Loucy (cell line): ENCODE measurements around the gene KCNF1.

Experiments used
- H2AFZ ChIP-seq: fragments of 200-600 bp; sonication (generic); 2 replicates; pipeline ENCODE4 v1.6.0; 2016; ENCODE audit warnings: antibody characterized with exemption, mild to moderate bottlenecking, low read length, moderate library complexity
- H3F3A ChIP-seq: fragments of 200-600 bp; 2 replicates; pipeline ENCODE4 v1.6.0; 2016; ENCODE audit warnings: antibody characterized with exemption, low read depth, mild to moderate bottlenecking
- H3K27me3 ChIP-seq: fragments of 200-600 bp; sonication (generic); 2 replicates; pipeline ENCODE4 v1.6.1; 2014; ENCODE audit warnings: low read length, mild to moderate bottlenecking; ENCODE audit not compliant: insufficient read depth, poor library complexity, severe bottlenecking
- H3K36me3 ChIP-seq: fragments of 200-600 bp; sonication (generic); 2 replicates; pipeline ENCODE4 v1.6.1; 2016; ENCODE audit warnings: low read length; ENCODE audit not compliant: insufficient read depth
- H3K4me1 ChIP-seq: fragments of 200-600 bp; sonication (generic); 2 replicates; pipeline ENCODE4 v1.5.1; 2014; ENCODE audit warnings: low read length, mild to moderate bottlenecking; ENCODE audit not compliant: insufficient read depth, poor library complexity, severe bottlenecking
- H3K4me2 ChIP-seq: fragments of 200-600 bp; sonication (generic); 2 replicates; pipeline ENCODE4 v1.6.0; 2014; ENCODE audit warnings: antibody characterized with exemption, low read length, low read depth, mild to moderate bottlenecking; ENCODE audit not compliant: poor library complexity, severe bottlenecking
- H3K4me3 ChIP-seq: fragments of 200-600 bp; sonication (generic); 2 replicates; pipeline ENCODE4 v1.5.1; 2014; ENCODE audit warnings: low read length, mild to moderate bottlenecking, mixed read lengths; ENCODE audit not compliant: poor library complexity, severe bottlenecking
- H3K79me2 ChIP-seq: fragments of 200-600 bp; sonication (generic); 2 replicates; pipeline ENCODE4 v1.6.1; 2014; ENCODE audit warnings: low read length; ENCODE audit not compliant: insufficient read depth
- H3K9ac ChIP-seq: fragments of 200-600 bp; sonication (generic); 2 replicates; pipeline ENCODE4 v1.6.0; 2014; ENCODE audit warnings: mild to moderate bottlenecking, low read depth, low read length, moderate library complexity; ENCODE audit not compliant: poor library complexity, severe bottlenecking
- H3K9me2 ChIP-seq: fragments of 200-600 bp; sonication (generic); replicated peaks from 2 replicates; pipeline ENCODE4 v1.6.1; 2016; ENCODE audit warnings: low read depth, low read length, mixed read lengths
- H3K9me3 ChIP-seq: fragments of 200-600 bp; sonication (generic); 2 replicates; pipeline ENCODE4 v1.6.1; 2014; ENCODE audit warnings: mild to moderate bottlenecking, antibody characterized with exemption, low read length, low read depth; ENCODE audit not compliant: insufficient read depth
- H4K20me1 ChIP-seq: fragments of 200-600 bp; sonication (generic); 2 replicates; pipeline ENCODE4 v1.6.0; 2014; ENCODE audit warnings: antibody characterized with exemption, low read length, mild to moderate bottlenecking; ENCODE audit not compliant: insufficient read depth, poor library complexity, severe bottlenecking
- CTCF ChIP-seq: fragments of 200-600 bp; sonication (generic); conservative IDR thresholded peaks from 2 replicates; pipeline ENCODE4 v1.5.1; 2014; ENCODE audit warnings: mild to moderate bottlenecking, antibody characterized with exemption, low read length
- EZH2phosphoT487 ChIP-seq: fragments of 200-600 bp; IDR thresholded peaks from 2 replicates; pipeline ENCODE4 v1.6.1; 2018; ENCODE audit warnings: antibody characterized with exemption, mild to moderate bottlenecking, moderate library complexity, borderline replicate concordance

KCNF1 gene

DNA sequence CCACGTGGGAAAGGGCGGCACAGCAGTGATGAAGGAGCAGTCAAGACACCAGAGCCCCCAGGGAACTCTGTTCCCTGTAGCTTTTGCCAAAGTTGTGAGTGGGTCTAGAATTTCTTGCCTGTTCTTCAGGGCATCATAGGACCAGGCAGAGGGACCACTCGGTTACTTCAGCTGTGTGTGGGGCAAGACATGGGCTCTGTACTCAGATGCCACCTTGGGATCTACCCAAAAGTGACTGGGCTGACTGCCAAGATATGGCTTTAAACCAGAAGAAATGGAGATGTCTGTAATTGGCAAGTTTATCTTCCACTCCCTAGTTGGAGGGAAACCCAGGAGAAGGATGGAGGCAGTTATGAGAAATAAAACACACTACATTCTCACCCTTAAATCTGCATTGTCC is 29.6 kb downstream of the KCNF1 start:
- Histone ChIP-seq H4K20me1 (no peaks in the 10 kb centered on the region), H3K4me2 (no peak overlapping the region), H2AFZ (no peak overlapping the region), H3K27me3 (no peaks in the 10 kb centered on the region), H3K9me2 (no peaks in the 10 kb centered on the region), H3K36me3 (no peaks in the 10 kb centered on the region), H3K4me3 (no peak overlapping the region), H3F3A (no peaks in the 10 kb centered on the region), H3K9me3 (0 out of 2 replicates have a peak, but pooled peaks cover 4% of the 10 kb centered on the region), H3K79me2 (no peaks in the 10 kb centered on the region), H3K4me1 (no peaks in the 10 kb centered on the region), H3K9ac (no peak overlapping the region)
- TF ChIP-seq CTCF (no peak), EZH2phosphoT487 (no peak)

DNA sequence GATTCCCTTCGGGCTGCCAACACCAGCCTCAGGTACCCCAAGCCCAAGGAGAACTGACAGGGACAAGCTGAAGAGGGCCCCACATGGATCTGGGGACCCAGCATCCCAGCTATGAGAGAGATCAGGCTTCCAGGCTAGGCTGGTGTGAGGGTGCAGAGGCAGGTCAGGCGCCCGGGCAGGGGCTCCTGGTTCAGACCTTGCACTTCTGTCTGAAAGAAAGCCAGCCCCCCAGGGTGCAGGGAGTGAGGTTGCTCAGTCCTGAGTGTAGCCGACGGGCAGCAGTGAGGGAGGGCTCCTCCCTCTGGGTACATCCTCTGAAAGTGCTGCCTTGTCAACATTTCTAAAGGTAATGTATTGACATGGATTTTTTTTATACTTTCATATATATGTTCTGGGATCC is 33.1 kb downstream of the KCNF1 start:
- no peaks in the 10 kb centered on the region for H3K9me2 ChIP-seq
- H2AFZ ChIP-seq, result no peak overlapping the region
- no peak overlapping the region for H3K9ac ChIP-seq
- H3F3A ChIP-seq, result no peaks in the 10 kb centered on the region
- no peaks in the 10 kb centered on the region for H3K27me3 ChIP-seq
- H3K36me3 ChIP-seq, result no peaks in the 10 kb centered on the region
- H3K9me3 ChIP-seq, result no peaks in the 10 kb centered on the region
- no peaks in the 10 kb centered on the region for H3K4me1 ChIP-seq
- H3K79me2 ChIP-seq, result no peaks in the 10 kb centered on the region
- H3K4me3 ChIP-seq, result no peak overlapping the region
- TF ChIP-seq EZH2phosphoT487 (no peak), CTCF (no peak)
- no peak overlapping the region for H3K4me2 ChIP-seq
- no peaks in the 10 kb centered on the region for H4K20me1 ChIP-seq

DNA sequence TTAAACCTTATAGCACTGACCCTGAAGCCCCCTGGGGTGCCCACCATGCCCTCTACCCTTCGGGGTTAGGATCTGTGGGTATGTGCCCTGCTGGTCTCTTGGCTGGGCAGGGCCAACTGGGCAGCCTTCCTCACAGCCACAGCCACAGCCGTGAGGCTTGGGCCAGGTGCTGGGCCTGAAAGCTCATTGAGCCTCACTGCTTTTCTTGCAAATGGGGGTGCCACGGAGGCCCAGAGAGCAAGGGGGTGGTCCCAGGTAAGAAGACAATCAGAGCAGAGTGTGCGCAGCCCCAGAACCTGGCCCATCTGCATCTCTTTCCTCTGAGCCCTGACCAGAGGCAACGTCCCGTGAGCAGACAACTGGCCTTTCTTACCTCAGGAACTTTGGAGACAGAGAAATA is 34.7 kb downstream of the KCNF1 start:
- Histone ChIP-seq H3K4me3 (no peak overlapping the region), H3K9me2 (no peaks in the 10 kb centered on the region), H3K9me3 (no peaks in the 10 kb centered on the region), H3K79me2 (no peaks in the 10 kb centered on the region), H3K4me1 (no peaks in the 10 kb centered on the region), H3F3A (no peaks in the 10 kb centered on the region), H3K9ac (no peak overlapping the region), H3K36me3 (no peaks in the 10 kb centered on the region), H3K27me3 (no peaks in the 10 kb centered on the region), H2AFZ (no peak overlapping the region), H4K20me1 (no peaks in the 10 kb centered on the region), H3K4me2 (no peak overlapping the region)
- TF ChIP-seq EZH2phosphoT487 (no peak), CTCF (no peak)
